ENCODE measurements around the gene OR51B2.

Gene OR51B2

GRCh38 chr11:5283882-5284281 lies 40.2 kb downstream of the OR51B2 start:
- no peak for TF ChIP-seq SIN3A (IDR thresholded peaks at IDR 0.05; ENCODE audit: borderline replicate concordance, insufficient read depth, low read length)
- TF ChIP-seq TAF1 (IDR thresholded peaks at IDR 0.05; ENCODE audit: borderline replicate concordance, insufficient read depth, low read length) = no peak
- no peak for TF ChIP-seq REST (IDR thresholded peaks at IDR 0.05; ENCODE audit: insufficient read depth in 1 of 2, low read depth in 2 of 2, low read length in 2 of 2)
- TF ChIP-seq POLR2AphosphoS5 (IDR thresholded peaks at IDR 0.05; ENCODE audit: low read depth, low read length) = no peak
- TF ChIP-seq FOXP2 (optimal IDR thresholded peaks at IDR 0.05; ENCODE audit: borderline replicate concordance, extremely low read depth, extremely low read length, insufficient read depth) = no peak

DNA sequence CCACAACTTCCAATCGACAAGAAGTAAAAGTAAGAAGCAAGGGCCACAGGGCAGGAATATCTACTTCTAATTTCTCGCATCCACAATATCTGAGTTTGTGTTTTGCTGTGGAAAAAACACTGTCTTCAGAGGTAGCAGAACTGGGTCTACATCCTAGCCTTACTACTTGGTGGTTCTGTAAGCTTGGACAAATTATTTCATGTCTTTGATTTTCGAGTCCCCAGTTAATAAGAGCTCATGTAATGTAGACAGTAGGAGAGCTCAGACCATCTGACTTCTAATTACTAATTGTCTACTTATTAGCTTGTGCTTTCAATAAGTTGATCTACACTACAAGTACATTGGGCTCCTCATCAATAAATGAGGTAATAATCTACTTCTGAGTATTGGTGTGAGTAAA lies 41.0 kb downstream of the OR51B2 start:
- no peak for TF ChIP-seq SIN3A (IDR thresholded peaks at IDR 0.05; ENCODE audit: borderline replicate concordance, insufficient read depth, low read length)
- no peak for TF ChIP-seq POLR2AphosphoS5 (IDR thresholded peaks at IDR 0.05; ENCODE audit: low read depth, low read length)
- no peak for TF ChIP-seq TAF1 (IDR thresholded peaks at IDR 0.05; ENCODE audit: borderline replicate concordance, insufficient read depth, low read length)
- no peak for TF ChIP-seq FOXP2 (optimal IDR thresholded peaks at IDR 0.05; ENCODE audit: borderline replicate concordance, extremely low read depth, extremely low read length, insufficient read depth)
- no peak for TF ChIP-seq REST (IDR thresholded peaks at IDR 0.05; ENCODE audit: insufficient read depth in 1 of 2, low read depth in 2 of 2, low read length in 2 of 2)

DNA sequence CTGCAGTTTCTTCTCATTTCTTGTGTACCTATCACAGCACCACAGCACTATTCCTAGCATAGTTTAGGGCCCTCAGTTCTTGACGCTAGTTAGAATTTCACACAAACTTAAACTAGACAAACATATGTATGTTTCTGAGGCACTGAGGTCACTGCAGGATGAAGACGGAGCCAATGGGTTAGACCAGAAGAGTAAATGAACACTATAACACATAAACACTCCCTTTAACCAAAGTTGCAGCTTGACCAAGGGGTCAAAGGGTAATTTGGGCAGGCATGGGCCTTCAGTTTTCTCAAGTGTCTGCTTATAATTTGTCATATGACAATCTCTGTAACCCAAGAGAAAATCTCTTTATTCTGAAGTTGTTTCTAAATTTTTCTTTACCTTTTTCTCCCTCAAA lies 41.5 kb downstream of the OR51B2 start:
- TF ChIP-seq REST (IDR thresholded peaks at IDR 0.05; ENCODE audit: insufficient read depth in 1 of 2, low read depth in 2 of 2, low read length in 2 of 2) (no peak), POLR2AphosphoS5 (IDR thresholded peaks at IDR 0.05; ENCODE audit: low read depth, low read length) (no peak), FOXP2 (optimal IDR thresholded peaks at IDR 0.05; ENCODE audit: borderline replicate concordance, extremely low read depth, extremely low read length, insufficient read depth) (no peak), SIN3A (IDR thresholded peaks at IDR 0.05; ENCODE audit: borderline replicate concordance, insufficient read depth, low read length) (no peak), TAF1 (IDR thresholded peaks at IDR 0.05; ENCODE audit: borderline replicate concordance, insufficient read depth, low read length) (no peak)

DNA sequence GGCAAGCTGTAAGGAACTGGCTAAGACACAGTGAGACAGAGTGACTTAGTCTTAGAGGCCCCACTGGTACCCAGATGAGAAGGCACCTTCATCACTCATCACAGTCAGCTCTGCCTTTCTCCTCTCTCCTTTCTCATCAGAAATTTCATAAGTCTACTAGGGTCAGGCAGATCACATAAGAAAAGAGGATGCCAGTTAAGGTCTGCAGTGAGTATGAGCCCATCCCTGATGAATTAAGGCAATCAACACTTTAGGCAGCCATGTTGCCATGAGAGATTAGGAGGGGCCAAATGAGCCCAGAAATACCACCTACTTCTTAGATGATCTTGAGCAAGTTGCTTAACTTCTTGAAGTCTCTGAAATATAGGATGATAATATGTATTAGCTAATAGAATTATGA lies 42.5 kb downstream of the OR51B2 start:
- no peak for TF ChIP-seq FOXP2 (optimal IDR thresholded peaks at IDR 0.05; ENCODE audit: borderline replicate concordance, extremely low read depth, extremely low read length, insufficient read depth)

GRCh38 chr11:5280582-5281102 lies 43.5 kb downstream of the OR51B2 start:
- no peak for TF ChIP-seq POLR2AphosphoS5 (IDR thresholded peaks at IDR 0.05; ENCODE audit: low read depth, low read length)
- TF ChIP-seq TAF1 (IDR thresholded peaks at IDR 0.05; ENCODE audit: borderline replicate concordance, insufficient read depth, low read length) = no peak

GRCh38 chr11:5279471-5280090 lies 44.5 kb downstream of the OR51B2 start:
- TF ChIP-seq FOXP2 (optimal IDR thresholded peaks at IDR 0.05; ENCODE audit: borderline replicate concordance, extremely low read depth, extremely low read length, insufficient read depth) (no peak), SIN3A (IDR thresholded peaks at IDR 0.05; ENCODE audit: borderline replicate concordance, insufficient read depth, low read length) (no peak), REST (IDR thresholded peaks at IDR 0.05; ENCODE audit: insufficient read depth in 1 of 2, low read depth in 2 of 2, low read length in 2 of 2) (no peak), POLR2AphosphoS5 (IDR thresholded peaks at IDR 0.05; ENCODE audit: low read depth, low read length) (no peak), TAF1 (IDR thresholded peaks at IDR 0.05; ENCODE audit: borderline replicate concordance, insufficient read depth, low read length) (no peak)
